Nephron progenitor cell (in vitro differentiated cells): Measurements from ENCODE around the gene ITGAL.
"Not testable (repeated sequence)": the region's sequence is repeated elsewhere in the genome, so short reads cannot be mapped to it uniquely, and the experiment has no call there.

Experiments
- DNase-seq: peaks from one replicate; pipeline ENCODE4 v3.0.0; 2021
- H3K27ac Mint-ChIP-seq: 2 replicates; pipeline ENCODE4 v1.8.0; 2021; ENCODE audit warnings: mild to moderate bottlenecking, moderate library complexity, mixed read lengths
- H3K27me3 Mint-ChIP-seq: 2 replicates; pipeline ENCODE4 v1.8.0; 2021; ENCODE audit warnings: mild to moderate bottlenecking, low read depth, mixed read lengths; ENCODE audit not compliant: poor library complexity
- H3K36me3 Mint-ChIP-seq: 2 replicates; pipeline ENCODE4 v1.8.0; 2021; ENCODE audit warnings: low read depth, mixed read lengths
- H3K4me1 Mint-ChIP-seq: 2 replicates; pipeline ENCODE4 v1.8.0; 2021; ENCODE audit warnings: mixed read lengths
- H3K4me3 Mint-ChIP-seq: 2 replicates; pipeline ENCODE4 v1.8.0; 2021; ENCODE audit warnings: mild to moderate bottlenecking, moderate library complexity, mixed read lengths
- H3K9me3 Mint-ChIP-seq: 2 replicates; pipeline ENCODE4 v1.8.0; 2021; ENCODE audit warnings: mild to moderate bottlenecking, moderate library complexity, mixed read lengths
- CTCF ChIP-seq: fragments of 200-600 bp; sonication (generic); IDR thresholded peaks from 2 replicates; pipeline ENCODE4 v1.5.0; 2021; ENCODE audit warnings: antibody characterized with exemption

The ITGAL gene

GRCh38 chr16:30449116-30449435, 23.5 kb upstream of the ITGAL start:
- peaks cover 30% of the 10 kb centered on the region for H3K4me1 Mint-ChIP-seq
- peaks cover 26% of the 10 kb centered on the region for H3K27me3 Mint-ChIP-seq
- H3K36me3 Mint-ChIP-seq = peaks cover 17% of the 10 kb centered on the region
- H3K27ac Mint-ChIP-seq = no peak overlapping the region
- TF ChIP-seq CTCF = no peak
- H3K9me3 Mint-ChIP-seq = peaks cover 18% of the 10 kb centered on the region
- no peak overlapping the region for H3K4me3 Mint-ChIP-seq
- DNase-seq = no peak

- not testable (repeated sequence) for H3K4me3 Mint-ChIP-seq, H3K9me3 Mint-ChIP-seq, DNase-seq, H3K36me3 Mint-ChIP-seq, H3K27ac Mint-ChIP-seq
- Mint-ChIP-seq H3K27me3 (peaks cover 23% of the 10 kb centered on the region), H3K4me1 (peaks cover 12% of the 10 kb centered on the region)
Measured at GRCh38 chr16:30452709-30453580, 19.6 kb upstream of the ITGAL start.

- TF ChIP-seq CTCF = no peak
- H3K27me3 Mint-ChIP-seq = peaks cover 19% of the 10 kb centered on the region
- DNase-seq = no peak
- H3K27ac Mint-ChIP-seq = no peak overlapping the region
- no peaks in the 10 kb centered on the region for H3K36me3 Mint-ChIP-seq
- H3K9me3 Mint-ChIP-seq = no peaks in the 10 kb centered on the region
- H3K4me1 Mint-ChIP-seq = peaks cover 17% of the 10 kb centered on the region
- no peak overlapping the region for H3K4me3 Mint-ChIP-seq
Measured at GRCh38 chr16:30456302-30456701, 16.2 kb upstream of the ITGAL start.

- H3K27ac Mint-ChIP-seq = no peak overlapping the region
- peaks cover 17% of the 10 kb centered on the region for H3K4me1 Mint-ChIP-seq
Measured at GRCh38 chr16:30457256-30457655, 15.3 kb upstream of the ITGAL start.

GRCh38 chr16:30457743-30458560, 14.6 kb upstream of the ITGAL start:
- peaks cover 3% of the 10 kb centered on the region for H3K9me3 Mint-ChIP-seq
- H3K4me1 Mint-ChIP-seq = peaks cover 11% of the 10 kb centered on the region
- no peak for TF ChIP-seq CTCF
- DNase-seq = no peak
- H3K4me3 Mint-ChIP-seq = no peak overlapping the region
- peaks cover 17% of the 10 kb centered on the region for H3K27me3 Mint-ChIP-seq
- no peaks in the 10 kb centered on the region for H3K36me3 Mint-ChIP-seq
- H3K27ac Mint-ChIP-seq = no peak overlapping the region

More at GRCh38 chr16:30457256-30457655, 15.3 kb upstream of the ITGAL start:
- Mint-ChIP-seq H3K9me3 (no peaks in the 10 kb centered on the region), H3K27me3 (peaks cover 19% of the 10 kb centered on the region), H3K4me3 (no peak overlapping the region), H3K36me3 (no peaks in the 10 kb centered on the region)
- DNase-seq = no peak
- no peak for TF ChIP-seq CTCF

- Mint-ChIP-seq H3K27ac (no peak overlapping the region), H3K27me3 (peaks cover 14% of the 10 kb centered on the region), H3K9me3 (peaks cover 9% of the 10 kb centered on the region), H3K36me3 (no peaks in the 10 kb centered on the region), H3K4me1 (peaks cover 11% of the 10 kb centered on the region), H3K4me3 (no peak overlapping the region)
- no peak for DNase-seq
- TF ChIP-seq CTCF = no peak
Measured at GRCh38 chr16:30458561-30459394, 13.8 kb upstream of the ITGAL start.
